MV-4-11 (cell line): ENCODE measurements around the gene AUTS2.
"Not testable (repeated sequence)": the region's sequence is repeated elsewhere in the genome, so short reads cannot be mapped to it uniquely, and the experiment has no call there.

Source experiments
- DNase-seq: peaks from one replicate; lab custom pipeline; 2025; lab: John Stamatoyannopoulos, UW

AUTS2 gene

DNA sequence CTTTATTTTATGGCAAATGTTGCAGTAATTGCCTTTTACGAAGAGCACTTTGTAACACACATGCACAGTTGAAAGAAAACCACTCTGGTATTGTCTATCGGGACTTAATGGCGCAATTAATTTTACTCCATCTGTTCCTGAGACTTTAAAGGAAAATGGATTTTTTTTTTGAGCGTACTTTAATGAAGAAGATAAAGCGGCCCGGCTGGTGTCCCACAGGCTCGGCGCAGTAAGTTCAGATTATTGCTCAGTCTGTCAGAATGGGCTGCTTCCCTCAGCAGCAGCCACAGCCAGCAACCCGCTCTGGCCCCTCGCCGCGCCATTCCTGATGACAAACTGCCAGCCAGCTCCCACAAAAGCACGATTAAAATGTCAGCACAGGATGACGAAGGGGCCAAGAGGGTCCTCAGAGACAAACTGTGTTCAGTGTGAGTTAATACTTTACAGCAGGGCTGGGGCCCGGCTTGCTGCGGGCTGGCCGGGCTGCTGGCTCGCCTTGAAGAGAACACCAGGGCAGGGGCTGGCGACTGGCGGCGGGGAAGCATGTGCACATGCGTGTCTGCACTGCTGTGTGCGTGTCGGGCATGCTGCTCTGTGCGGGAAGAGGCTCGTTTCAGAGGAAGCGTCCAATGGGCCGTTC is 1032.7 kb downstream of the AUTS2 start:
- DNase-seq = no peak

DNA sequence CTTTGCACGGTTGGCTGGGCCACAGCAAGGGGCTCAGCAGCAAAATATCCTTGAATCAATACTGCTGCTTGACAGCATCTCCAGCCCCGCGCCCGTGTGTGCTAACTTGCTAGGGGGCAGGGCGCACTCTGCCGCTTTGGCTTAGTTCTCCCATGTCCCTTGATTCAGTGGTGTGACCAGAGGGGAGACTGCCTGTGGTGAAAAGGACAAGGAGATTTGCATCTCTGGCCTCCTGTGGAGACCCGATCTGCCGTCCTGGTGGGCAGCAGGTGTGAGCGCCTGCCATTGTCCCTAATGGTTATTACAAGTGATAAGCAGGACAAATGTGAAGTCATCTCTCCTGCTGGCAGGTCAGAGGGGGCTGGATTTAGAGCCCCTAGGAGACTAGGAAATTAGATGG is 1033.4 kb downstream of the AUTS2 start:
- DNase-seq = no peak

DNA sequence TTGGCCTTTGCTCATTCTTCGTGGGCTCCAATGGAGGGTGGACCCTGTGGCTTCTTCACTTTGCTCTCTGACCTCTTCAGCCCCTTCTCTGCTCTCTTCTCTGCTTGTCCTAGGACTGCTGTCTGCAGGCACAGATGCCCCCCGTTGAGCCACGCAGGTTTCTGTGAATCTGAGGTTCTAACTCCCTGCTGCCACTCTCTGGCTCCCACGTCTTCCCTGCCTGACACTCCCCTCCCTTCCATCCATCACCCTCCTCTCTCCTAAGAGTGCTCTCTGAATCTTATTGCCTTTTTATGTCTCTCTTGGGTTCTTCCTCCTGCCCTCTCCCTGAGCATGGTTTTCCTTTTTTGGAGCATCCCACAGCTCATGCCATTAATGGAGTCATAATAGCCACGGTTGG is 1034.1 kb downstream of the AUTS2 start:
- DNase-seq = no peak

DNA sequence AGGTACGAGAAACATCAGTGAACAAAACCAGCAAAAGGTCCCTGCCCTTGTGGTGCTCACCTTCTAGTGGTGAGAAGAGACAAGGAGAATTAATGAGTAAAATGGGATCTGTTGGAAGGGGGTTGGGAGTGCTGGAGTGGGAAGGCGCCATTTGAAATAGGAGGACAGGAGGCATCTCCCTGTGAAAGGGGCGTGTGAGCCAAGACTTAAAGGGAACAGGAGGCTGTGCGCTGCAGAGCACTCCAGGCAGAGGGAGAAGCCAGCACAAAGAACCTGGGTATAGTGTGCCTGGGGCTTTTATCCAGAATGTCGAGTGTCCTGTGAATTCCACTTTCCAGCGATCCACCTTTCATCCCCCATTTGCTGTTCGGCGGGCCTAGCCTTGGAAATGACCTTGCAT is 1035.8 kb downstream of the AUTS2 start:
- DNase-seq = no peak

DNA sequence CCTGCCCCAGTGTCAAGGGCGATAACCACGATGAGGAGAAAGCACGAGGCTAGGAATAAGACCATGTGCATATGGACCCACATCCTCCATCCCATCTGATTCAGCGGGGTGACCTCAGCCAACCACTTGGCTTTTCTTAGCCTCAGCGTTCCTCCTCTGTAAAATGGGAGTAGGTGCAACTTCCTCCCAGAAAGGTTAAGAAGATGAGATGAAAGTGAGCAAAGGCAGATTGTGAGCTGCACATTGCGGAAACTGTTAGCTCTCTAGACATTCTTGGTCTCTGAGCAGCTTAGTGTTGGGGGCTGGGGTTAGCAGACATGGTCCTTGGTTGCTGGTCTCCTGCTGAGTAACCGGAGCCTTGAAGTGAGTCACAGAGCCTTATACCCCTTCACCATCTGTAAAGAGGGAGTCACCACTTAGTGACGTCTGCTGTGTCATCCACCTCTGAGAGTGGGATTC is 1036.4 kb downstream of the AUTS2 start:
- DNase-seq = no peak

DNA sequence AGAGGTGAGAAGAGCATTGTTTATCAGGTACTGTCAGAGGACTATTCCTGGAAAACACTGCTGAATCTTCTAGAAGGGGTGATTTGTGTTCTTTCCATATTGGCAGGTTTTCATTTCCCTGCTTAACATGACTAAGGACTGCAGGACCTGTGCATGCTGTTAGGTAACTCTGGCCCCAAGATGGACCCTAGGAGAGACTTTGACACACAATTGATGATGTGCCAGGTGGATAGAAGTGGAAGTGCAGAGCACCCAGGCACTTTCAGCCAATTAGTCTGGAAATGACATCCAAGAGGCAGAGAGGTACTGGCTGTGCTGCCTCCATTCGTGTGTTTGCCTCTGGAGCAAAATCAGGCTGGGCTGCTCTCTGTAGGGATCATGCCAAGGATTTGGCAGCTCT is 1037.4 kb downstream of the AUTS2 start:
- no peak for DNase-seq

DNA sequence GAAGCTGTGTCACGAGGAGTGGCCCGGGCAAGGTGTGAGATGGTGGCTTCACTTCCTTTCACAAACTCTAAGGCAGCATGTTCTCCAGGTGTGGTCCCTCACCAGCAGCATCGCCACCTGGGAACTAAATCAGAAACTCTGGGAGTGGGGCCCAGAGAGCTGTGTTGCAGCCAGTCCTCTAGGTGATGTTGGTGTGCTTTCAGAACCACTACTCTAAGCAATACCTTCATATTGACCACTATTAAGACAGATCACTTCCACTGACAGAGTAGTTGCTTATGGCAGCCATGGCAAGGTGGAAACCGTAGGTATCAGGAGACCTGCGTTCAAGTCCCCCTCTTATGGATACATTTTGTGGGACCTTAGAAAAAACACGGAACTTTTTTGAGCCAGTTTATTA is 1037.9 kb downstream of the AUTS2 start:
- no peak for DNase-seq

DNA sequence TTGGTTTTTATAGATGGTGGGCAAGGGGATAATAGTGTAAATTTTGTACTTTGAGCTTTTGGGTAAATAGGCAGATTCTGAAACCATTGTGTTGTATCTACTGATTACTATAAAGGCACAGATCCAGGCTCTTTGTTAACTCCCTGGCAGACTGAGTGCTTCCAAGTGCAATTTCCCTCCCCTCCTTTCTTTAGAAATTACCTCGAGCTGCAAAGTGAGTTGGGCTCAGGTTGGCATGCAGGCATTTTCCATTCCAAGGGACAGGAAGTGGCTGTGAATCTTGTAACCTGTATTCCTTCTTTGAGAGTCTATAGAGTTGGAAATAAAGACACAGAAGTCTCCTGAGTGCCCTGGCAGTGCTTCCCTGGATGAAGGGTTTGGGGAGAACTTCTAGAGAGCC is 1039.5 kb downstream of the AUTS2 start:
- no peak for DNase-seq

DNA sequence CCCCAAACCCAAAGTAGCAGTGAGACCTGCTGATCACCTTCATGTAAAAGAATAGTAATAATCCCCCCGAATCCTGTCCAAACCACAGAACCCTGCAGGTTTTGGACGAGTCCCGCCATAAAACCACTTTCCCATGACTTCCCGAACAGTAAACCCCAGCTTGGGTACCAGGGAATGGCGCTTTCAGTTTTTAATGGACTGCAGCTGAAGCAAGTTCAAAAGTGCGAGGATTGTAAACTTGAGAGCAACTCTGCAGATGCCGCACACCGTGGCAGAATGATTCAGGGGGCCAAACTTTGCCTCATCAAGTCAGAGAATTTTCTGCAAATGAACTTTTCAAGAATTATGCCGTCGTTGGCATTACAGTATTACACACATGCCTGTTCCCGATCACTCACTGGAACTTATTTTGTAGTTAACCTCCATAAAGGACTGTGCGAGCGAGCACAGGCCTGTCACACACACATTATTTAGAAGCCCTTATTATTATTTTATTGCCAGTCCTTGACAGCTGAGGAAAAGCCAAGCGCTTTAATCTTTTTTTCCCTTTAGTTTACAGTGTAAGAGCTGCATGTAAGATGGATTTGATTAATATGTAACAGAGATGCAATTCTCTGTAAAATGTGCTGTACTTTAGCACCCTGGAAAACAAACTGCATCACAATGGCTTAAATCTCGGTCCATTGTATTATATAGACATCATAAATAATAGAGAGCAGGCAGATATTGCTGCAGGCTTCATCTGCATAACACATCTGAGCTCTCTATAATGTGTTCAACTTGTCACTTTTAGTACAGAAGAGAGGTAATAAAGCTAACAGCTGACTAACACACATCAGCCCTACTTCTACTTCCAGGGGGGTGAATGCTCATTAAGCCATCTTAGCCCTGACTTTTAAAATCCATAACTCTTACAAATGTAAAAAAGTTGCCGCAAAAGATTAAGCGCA is 1040.2 kb downstream of the AUTS2 start:
- DNase-seq = no peak

DNA sequence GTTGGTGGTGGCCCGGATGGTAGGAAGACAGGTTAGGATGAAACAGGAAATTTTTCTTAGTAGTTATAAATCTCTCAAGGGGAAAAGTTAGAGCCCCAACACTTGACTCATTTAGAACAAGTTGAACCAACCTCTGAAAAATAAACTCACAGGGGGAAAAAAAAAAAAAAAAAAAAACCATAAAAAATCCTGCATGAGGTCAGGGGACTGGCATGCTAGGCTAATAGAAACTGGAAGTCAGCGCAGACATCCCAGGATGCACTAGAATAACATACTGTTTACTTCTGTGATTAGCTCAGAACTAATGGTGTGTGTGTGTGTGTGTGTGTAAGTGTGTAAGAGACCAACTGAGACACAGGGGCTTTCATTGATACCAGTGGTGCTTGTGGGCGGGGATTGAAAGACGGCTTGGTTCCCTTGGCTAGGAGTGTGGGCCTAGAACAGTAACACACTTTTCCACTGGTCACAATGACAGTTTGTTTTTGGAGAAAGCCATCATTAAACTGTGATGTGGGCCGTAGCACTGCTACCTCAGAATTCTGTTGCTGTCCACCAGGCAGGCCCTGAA is 1042.1 kb downstream of the AUTS2 start:
- no peak for DNase-seq

DNA sequence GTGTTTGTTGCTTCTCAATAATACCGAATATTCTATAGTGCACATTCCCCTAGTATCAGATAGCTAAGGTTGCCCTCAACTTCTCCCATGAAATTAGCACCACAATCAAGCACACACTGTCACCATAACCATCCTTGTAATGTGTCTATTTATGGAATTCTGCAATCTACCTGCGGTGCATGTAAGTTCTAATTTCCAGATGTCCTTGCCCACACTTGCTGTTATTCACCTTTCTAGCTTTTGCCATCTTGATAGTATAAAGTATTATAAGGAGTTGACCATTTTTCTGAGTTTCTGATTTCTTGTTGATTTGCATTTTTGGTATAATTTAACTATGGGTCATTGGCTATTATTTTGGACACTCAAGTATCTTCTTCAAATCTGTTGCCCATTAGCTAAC is 1043.6 kb downstream of the AUTS2 start:
- no peak for DNase-seq

DNA sequence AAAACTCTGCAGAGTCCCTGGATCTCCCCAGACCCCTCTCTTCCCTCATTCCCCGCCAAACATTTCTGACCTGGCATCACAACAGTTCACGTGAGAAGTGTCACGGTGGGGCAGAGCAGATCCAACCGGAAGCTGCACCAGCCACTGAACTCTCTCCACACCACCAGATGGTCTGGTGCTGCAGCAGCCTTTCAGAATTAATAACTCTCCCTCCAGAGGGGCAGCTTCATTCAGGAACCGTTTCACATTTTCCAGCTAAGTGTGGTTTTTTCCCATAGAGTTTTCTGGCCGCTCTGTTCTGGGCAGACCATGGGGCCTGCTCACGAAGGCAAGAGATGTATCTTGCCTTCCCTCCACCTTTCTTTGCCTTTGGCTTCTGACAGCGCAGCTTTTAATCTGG is 1047.0 kb downstream of the AUTS2 start:
- DNase-seq = no peak

DNA sequence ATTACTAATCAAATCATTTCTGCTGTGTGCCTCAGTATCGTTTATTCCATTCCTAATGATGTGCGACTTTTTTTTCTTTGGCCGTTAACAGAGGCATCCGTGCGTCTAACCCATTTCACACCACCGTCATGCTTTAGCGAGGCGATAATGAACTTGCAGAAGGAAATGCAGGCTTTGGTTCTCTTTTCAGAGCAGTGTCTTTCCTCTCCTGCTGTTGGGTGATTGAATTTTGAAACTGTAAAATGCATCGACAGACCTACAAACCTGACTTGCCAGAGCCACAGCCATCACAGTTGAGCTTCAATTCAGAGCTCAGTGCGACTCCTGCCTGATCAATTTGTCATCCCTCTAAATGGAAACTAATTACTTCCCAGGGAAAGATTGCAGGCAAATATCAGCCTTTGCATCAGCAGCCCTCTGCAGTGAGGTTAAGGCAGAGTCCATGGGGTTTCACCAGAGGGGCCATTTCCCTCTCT is 1047.6 kb downstream of the AUTS2 start:
- no peak for DNase-seq

DNA sequence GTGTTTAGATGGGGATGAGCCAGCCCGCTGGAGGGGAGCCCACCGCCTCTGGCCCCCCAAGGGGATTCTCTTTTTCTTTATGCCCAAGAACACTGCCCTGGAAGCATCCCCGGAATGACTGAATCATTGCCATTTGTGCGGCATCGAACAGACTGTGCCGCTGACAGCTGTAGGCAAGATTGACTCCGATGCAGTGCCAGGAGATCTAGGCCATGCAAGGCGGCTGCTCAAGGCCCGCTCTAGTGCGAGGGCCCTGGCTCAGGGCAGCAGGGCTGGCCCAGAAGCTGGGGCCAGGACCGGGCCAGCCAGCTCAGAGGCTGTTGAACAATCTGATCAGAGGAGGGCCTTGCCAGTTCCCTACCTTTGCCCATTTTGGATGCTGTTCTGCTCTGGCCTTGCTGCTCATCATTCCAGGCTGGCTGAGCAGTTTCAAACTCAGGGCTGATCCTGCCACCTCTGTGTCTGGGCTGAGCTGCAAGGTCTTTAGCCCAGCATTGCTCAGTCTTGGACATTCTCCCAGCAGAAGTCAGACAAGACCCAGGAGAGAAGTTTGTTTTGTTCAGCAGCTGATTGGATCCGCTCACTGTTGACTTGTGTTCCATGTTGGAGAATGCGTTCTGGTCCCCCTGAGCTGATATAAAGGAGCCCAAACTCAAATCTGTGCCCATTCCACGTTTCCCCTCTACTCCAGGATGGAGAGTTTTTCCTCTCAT is 1048.4 kb downstream of the AUTS2 start:
- DNase-seq = no peak

DNA sequence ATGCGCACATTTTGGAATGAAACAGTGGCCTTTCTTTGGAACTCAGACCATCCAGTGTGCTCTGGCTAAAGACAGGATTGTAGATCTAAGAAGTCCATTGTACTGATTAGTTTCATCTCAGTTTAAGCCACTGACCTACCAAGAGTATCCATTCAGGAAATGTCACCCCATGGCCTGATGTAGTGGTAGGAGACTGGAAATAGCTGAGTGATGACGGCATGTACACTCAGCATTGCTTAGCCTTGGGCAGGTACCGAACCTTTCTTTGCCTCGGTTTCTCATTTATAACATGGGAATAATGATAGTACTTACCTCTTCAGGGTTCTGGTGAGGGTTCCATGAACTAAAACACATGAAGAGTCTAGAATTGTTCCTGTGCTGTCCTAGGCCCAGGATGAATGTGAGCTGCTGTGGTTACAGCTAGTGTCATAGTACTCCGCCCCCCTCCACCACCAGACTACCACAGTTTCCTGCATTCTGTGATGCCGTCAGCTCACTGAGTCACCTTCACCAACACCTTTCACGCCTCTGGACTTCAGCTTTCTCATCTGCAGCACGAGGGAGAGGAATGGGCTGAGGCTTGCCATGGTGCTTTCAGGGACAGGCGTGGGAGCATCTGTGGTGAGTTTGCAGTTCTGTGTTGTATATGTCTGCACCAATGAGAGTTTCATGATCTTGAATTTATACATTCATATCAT is 1049.7 kb downstream of the AUTS2 start:
- DNase-seq = no peak

DNA sequence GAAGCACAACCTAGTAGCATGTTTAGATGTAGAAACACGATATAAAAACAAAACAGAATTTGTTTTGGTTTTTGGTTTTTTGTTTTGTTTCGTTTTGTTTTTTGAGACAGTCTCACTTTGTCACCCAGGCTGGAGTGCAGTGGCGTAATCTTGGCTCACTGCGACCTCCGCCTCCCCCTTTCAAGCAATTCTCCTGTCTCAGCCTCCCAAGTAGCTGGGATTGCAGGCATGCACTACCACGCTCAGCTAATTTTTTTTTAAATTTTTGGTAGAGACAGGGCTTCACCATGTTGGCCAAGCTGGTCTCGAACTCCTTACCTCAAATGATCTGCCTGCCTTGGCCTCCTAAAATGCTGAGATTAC is 1050.2 kb downstream of the AUTS2 start:
- not testable (repeated sequence) for DNase-seq

DNA sequence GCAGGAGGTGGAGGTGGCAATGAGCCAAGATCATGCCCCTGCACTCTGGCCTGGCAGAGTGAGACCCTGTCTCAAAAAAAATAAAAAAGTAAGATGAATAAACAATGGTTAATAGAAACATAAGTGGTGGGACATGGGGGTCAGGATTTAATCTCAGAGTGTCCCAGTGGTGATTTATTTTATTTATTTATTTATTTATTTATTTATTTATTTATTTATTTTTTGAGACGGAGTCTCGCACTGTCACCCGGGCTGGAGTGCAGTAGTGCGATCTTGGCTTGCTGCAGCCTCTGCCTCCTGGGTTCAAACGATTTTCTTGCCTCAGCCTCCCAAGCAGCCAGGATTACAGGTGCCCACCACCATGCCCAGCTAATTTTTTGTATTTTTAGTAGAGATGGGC is 1051.0 kb downstream of the AUTS2 start:
- DNase-seq = no peak

DNA sequence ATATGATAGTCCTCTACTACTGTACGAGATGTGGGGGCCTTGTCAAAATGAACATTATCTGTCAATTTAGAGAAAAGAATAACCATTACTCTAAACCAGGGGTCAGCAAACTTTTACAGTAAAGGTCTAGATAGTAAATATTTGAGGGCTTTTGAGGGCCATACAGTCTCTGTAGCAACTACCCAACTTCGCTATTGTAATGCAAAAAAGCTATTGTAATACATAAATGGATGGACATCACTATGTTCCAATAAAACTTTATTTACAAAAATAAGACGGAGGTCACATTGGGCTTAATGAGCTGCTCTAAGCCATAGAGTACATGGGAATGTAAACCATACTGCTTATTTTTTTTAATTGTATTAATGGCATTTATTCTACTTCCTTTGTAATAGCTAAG is 1055.9 kb downstream of the AUTS2 start:
- DNase-seq = no peak

DNA sequence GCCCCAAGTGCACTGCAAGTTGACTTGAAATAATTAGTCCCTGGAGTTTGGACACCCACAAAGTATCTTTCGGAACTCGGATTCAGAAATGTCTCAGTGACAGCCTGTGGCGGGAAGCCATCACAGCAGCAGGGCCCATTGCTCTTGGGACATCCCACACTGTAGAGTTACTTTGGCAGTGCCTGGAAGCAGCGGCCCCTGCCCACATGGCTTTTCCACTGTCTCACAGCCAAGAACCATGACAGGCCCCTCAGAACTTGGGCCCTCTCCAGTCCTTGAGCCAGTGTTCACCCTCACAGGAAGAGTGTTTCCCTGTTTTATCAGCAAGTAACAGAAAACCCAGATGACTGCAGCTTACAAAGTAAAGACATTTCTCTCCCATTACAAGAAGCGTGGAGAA is 1056.7 kb downstream of the AUTS2 start:
- no peak for DNase-seq

DNA sequence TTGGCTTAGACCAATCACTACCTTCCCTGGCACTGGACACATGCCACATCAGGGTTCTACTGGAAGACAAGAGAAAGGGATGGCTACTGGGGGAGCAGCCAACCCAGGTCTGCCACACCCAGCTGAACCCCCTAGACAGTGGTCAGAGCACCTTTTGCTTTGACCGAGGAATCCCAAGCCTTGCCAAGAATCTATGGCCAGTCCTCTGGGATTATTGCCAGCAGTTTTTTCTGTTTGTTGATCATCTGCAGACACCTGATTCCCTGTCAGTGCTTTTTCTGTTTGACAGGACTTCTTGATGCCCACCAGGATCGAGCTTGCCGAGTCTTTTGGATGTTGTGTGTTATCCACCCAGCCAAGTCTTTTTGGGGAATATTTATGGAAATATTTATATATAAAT is 1057.4 kb downstream of the AUTS2 start:
- DNase-seq = no peak

DNA sequence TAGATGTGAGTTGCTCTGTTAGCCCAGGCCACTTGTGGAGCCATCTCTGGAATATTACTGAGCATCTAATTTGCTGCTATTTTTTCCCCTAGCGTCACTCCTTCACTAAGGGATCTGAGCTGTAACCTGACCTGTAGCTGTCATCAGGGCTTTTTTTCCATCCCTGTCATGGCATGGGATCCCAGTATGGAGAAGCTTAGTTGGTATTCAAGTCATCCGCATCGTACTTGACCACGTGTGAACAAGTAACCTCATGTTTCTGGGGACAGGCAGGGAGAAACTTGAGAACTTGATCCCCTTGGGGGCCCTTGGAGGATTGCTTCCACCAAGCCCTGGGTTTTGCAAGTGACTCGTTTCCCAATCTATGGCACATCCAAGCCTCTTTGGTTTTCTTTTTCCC is 1059.3 kb downstream of the AUTS2 start:
- DNase-seq = no peak
